Measurements from ENCODE around the gene APP.
"Not testable (repeated sequence)": the region's sequence is repeated elsewhere in the genome, so short reads cannot be mapped to it uniquely, and the experiment has no call there.

Gene APP

DNA sequence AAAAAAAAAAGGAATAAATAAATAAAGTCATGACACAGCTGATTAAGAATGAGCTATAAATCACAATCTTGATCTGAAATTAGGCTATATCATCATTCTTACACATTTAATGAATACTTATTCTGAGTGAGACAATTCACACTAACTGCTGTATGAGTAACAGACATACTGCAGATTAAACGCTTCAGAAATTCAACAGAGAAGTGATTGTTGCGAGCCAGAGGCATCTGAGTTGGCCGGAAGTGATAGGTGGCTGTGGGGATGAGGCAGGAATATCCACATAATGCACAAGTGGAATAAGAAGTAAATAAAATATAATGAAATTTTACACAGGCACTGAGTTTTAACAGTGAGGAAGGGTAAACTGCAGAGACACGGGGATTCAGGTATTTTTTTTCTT is 142.4 kb downstream of the APP start:
- Histone ChIP-seq H3K4me2 (ENCODE audit: low read depth, low read length) (no peak overlapping the region), H3F3A (ENCODE audit: insufficient read depth, low read length) (peaks cover 10% of the 10 kb centered on the region; the same call in 1 of the 2 replicates), H2AFZ (ENCODE audit: low read length) (no peak overlapping the region), H3K9ac (ENCODE audit: low read length) (no peak overlapping the region), H3K4me3 (ENCODE audit: low read length) (no peak overlapping the region), H3K9me2 (replicated peaks; ENCODE audit: insufficient read depth, low read length) (no peaks in the 10 kb centered on the region), H3K79me2 (ENCODE audit: low read length) (0 out of 2 replicates have a peak, but pooled peaks cover 4% of the 10 kb centered on the region), H3K27me3 (replicated peaks; ENCODE audit: insufficient read depth, low read length) (no peaks in the 10 kb centered on the region), H3K4me1 (ENCODE audit: low read length) (peaks cover 8% of the 10 kb centered on the region), H3K9me3 (replicated peaks; ENCODE audit: insufficient read depth, low read length) (no peaks in the 10 kb centered on the region), H4K20me1 (ENCODE audit: insufficient read depth, low read length) (peaks cover 5% of the 10 kb centered on the region; the same call in 1 of the 2 replicates), H3K36me3 (replicated peaks; ENCODE audit: insufficient read depth, low read length) (no peaks in the 10 kb centered on the region), H3K27ac (ENCODE audit: low read length) (no peak overlapping the region)
- no peak for DNase-seq
- no peak for TF ChIP-seq EZH2 (optimal IDR thresholded peaks at IDR 0.05; ENCODE audit: low read depth, low read length)
- TF ChIP-seq, protein P1, sequence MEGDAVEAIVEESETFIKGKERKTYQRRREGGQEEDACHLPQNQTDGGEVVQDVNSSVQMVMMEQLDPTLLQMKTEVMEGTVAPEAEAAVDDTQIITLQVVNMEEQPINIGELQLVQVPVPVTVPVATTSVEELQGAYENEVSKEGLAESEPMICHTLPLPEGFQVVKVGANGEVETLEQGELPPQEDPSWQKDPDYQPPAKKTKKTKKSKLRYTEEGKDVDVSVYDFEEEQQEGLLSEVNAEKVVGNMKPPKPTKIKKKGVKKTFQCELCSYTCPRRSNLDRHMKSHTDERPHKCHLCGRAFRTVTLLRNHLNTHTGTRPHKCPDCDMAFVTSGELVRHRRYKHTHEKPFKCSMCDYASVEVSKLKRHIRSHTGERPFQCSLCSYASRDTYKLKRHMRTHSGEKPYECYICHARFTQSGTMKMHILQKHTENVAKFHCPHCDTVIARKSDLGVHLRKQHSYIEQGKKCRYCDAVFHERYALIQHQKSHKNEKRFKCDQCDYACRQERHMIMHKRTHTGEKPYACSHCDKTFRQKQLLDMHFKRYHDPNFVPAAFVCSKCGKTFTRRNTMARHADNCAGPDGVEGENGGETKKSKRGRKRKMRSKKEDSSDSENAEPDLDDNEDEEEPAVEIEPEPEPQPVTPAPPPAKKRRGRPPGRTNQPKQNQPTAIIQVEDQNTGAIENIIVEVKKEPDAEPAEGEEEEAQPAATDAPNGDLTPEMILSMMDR (IDR thresholded peaks at IDR 0.05; ENCODE audit: low read length) = no peak
- no peak for TF ChIP-seq EZH2phosphoT487 (IDR thresholded peaks at IDR 0.05; ENCODE audit: low read length)

- Histone ChIP-seq H3K9ac (ENCODE audit: low read length) (no peak overlapping the region), H3K9me3 (replicated peaks; ENCODE audit: insufficient read depth, low read length) (no peaks in the 10 kb centered on the region), H2AFZ (ENCODE audit: low read length) (no peak overlapping the region), H4K20me1 (ENCODE audit: insufficient read depth, low read length) (peaks cover 5% of the 10 kb centered on the region; the same call in 1 of the 2 replicates), H3K36me3 (replicated peaks; ENCODE audit: insufficient read depth, low read length) (no peaks in the 10 kb centered on the region), H3K4me3 (ENCODE audit: low read length) (no peak overlapping the region), H3K4me2 (ENCODE audit: low read depth, low read length) (no peak overlapping the region), H3K27ac (ENCODE audit: low read length) (no peak overlapping the region), H3K79me2 (ENCODE audit: low read length) (0 out of 2 replicates have a peak, but pooled peaks cover 4% of the 10 kb centered on the region), H3K4me1 (ENCODE audit: low read length) (peaks cover 8% of the 10 kb centered on the region), H3K9me2 (replicated peaks; ENCODE audit: insufficient read depth, low read length) (no peaks in the 10 kb centered on the region), H3F3A (ENCODE audit: insufficient read depth, low read length) (peaks cover 12% of the 10 kb centered on the region; the same call in 1 of the 2 replicates), H3K27me3 (replicated peaks; ENCODE audit: insufficient read depth, low read length) (no peaks in the 10 kb centered on the region)
- TF ChIP-seq, protein P1 (IDR thresholded peaks at IDR 0.05; ENCODE audit: low read length) = no peak
- TF ChIP-seq EZH2phosphoT487 (IDR thresholded peaks at IDR 0.05; ENCODE audit: low read length) = no peak
- no peak for TF ChIP-seq EZH2 (optimal IDR thresholded peaks at IDR 0.05; ENCODE audit: low read depth, low read length)
- DNase-seq = no peak
Observed at GRCh38 chr21:26027696-26028095, 142.9 kb downstream of the APP start.

DNA sequence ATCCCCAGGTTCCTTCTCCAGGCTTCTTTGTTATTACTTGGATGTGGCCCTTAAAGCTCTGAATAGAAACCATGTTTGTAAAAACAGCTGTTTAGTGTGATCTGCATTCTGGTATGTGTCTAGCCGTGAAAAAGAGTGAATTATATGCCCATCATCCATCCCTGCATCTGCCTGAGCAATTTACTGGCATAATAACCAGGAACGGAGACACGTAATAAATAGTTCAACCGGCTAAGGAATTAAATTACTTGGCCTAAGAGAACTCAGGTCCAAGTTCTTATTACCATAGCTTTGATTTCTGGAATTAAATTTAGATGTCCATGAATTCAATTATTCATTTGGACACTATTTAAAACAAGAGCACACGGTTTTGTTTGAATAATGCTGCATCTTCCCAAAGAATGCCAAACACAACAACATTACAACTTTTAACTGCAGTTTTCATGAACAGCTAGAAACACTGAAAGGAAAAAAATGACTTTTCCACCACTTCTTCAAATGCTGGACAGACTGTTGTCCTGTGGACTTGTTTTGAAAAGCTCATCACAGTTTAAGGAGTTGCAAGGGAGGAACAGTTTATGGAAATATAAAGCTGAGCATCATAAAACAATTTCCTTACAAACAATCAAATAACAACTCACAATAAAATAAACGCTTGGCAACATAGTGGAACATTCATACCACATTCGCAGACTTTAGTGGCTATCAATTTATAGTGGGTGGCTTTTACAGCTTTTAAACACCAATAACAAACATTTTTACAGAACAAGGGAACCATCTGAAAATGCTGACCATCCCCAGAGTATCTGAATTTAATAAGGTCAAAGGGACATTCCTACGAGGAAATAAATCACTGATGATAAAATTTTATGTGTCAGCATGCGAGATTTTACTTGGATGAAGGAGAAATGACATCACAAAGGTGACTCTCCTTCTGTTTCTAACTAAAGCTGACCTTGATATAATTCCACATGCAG is 144.7 kb downstream of the APP start:
- no peak overlapping the region for H3K4me3 ChIP-seq (ENCODE audit: low read length)
- peaks cover 19% of the 10 kb centered on the region for H3F3A ChIP-seq (ENCODE audit: insufficient read depth, low read length)
- H4K20me1 ChIP-seq (ENCODE audit: insufficient read depth, low read length) = peaks cover 5% of the 10 kb centered on the region; the same call in 1 of the 2 replicates
- peaks cover 14% of the 10 kb centered on the region for H3K4me1 ChIP-seq (ENCODE audit: low read length)
- H3K4me2 ChIP-seq (ENCODE audit: low read depth, low read length) = no peak overlapping the region
- no peaks in the 10 kb centered on the region for H3K27me3 ChIP-seq (replicated peaks; ENCODE audit: insufficient read depth, low read length)
- DNase-seq = no peak
- TF ChIP-seq EZH2 (optimal IDR thresholded peaks at IDR 0.05; ENCODE audit: low read depth, low read length) = no peak
- TF ChIP-seq EZH2phosphoT487 (IDR thresholded peaks at IDR 0.05; ENCODE audit: low read length) = no peak
- TF ChIP-seq, protein P1 (IDR thresholded peaks at IDR 0.05; ENCODE audit: low read length) = no peak
- no peak overlapping the region for H2AFZ ChIP-seq (ENCODE audit: low read length)
- H3K36me3 ChIP-seq (replicated peaks; ENCODE audit: insufficient read depth, low read length) = no peaks in the 10 kb centered on the region
- no peaks in the 10 kb centered on the region for H3K79me2 ChIP-seq (ENCODE audit: low read length)
- H3K9me2 ChIP-seq (replicated peaks; ENCODE audit: insufficient read depth, low read length) = no peaks in the 10 kb centered on the region
- no peak overlapping the region for H3K27ac ChIP-seq (ENCODE audit: low read length)
- H3K9ac ChIP-seq (ENCODE audit: low read length) = no peak overlapping the region
- H3K9me3 ChIP-seq (replicated peaks; ENCODE audit: insufficient read depth, low read length) = no peaks in the 10 kb centered on the region

- Histone ChIP-seq H3K4me1 (ENCODE audit: low read length) (peaks cover 14% of the 10 kb centered on the region), H3K4me2 (ENCODE audit: low read depth, low read length) (peak overlapping the region; percentile 16; the same call in 1 of the 2 replicates), H3K27ac (ENCODE audit: low read length) (peak overlapping the region; percentile 60; the same call in 1 of the 2 replicates), H3F3A (ENCODE audit: insufficient read depth, low read length) (peaks cover 19% of the 10 kb centered on the region)
- H3K9me3 ChIP-seq (replicated peaks; ENCODE audit: insufficient read depth, low read length); H3K4me3 ChIP-seq (ENCODE audit: low read length); H3K27me3 ChIP-seq (replicated peaks; ENCODE audit: insufficient read depth, low read length); H3K36me3 ChIP-seq (replicated peaks; ENCODE audit: insufficient read depth, low read length); H3K79me2 ChIP-seq (ENCODE audit: low read length); H4K20me1 ChIP-seq (ENCODE audit: insufficient read depth, low read length); DNase-seq; H3K9me2 ChIP-seq (replicated peaks; ENCODE audit: insufficient read depth, low read length); H3K9ac ChIP-seq (ENCODE audit: low read length); H2AFZ ChIP-seq (ENCODE audit: low read length): not testable (repeated sequence)
Observed at GRCh38 chr21:26023406-26023805, 147.2 kb downstream of the APP start.

DNA sequence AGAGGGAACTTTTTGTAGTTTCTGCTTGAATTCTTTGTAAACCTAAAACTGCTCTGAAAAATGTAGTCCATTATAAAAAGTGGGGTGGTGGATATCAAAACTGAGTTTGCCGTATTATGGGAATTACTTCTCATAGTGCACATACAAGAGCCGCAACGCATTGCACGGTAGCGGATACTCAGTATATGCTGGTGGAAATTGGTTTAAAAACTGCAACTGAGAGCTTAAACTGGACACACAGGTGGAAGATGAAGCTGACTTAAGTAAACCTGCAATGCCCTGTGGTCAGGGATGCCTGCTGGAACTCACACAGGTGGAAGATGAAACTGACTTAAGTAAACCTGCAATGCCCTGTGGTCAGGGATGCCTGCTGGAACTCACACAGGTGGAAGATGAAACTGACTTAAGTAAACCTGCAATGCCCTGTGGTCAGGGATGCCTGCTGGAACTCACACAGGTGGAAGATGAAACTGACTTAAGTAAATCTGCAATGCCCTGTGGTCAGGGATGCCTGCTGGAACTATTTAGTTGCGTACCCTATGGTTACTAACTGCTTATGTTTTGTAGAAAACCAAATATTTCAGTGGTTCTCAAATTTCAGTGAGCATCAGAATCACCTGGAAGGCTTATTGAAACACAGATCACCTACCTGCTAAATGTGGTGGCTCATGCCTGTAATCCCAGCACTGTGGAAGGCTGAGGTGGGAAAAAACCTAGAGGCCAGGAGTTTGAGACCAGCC is 147.8 kb downstream of the APP start:
- not testable (repeated sequence) for H3K9me2 ChIP-seq (replicated peaks; ENCODE audit: insufficient read depth, low read length); H3K27me3 ChIP-seq (replicated peaks; ENCODE audit: insufficient read depth, low read length); H3K36me3 ChIP-seq (replicated peaks; ENCODE audit: insufficient read depth, low read length); H3K9me3 ChIP-seq (replicated peaks; ENCODE audit: insufficient read depth, low read length); H3K4me3 ChIP-seq (ENCODE audit: low read length); H3K4me2 ChIP-seq (ENCODE audit: low read depth, low read length); H3K79me2 ChIP-seq (ENCODE audit: low read length); H4K20me1 ChIP-seq (ENCODE audit: insufficient read depth, low read length); H3K9ac ChIP-seq (ENCODE audit: low read length); H2AFZ ChIP-seq (ENCODE audit: low read length)
- DNase-seq = peak; percentile 94
- H3F3A ChIP-seq (ENCODE audit: insufficient read depth, low read length) = peaks cover 19% of the 10 kb centered on the region
- H3K27ac ChIP-seq (ENCODE audit: low read length) = peak overlapping the region; percentile 60; the same call in 1 of the 2 replicates
- H3K4me1 ChIP-seq (ENCODE audit: low read length) = peaks cover 14% of the 10 kb centered on the region
